Gastroesophageal sphincter (tissue), 3 donors: ENCODE data around the gene IQSEC1.

ENCODE experiments used
- CTCF ChIP-seq, 4 experiments: fragments of 200-600 bp in 2 of 4; fragments of 450-650 bp in 2 of 4; sonication (generic) in 1 of 4; IDR thresholded peaks; one replicate each; pipeline ENCODE4 v1.5.1; 2017 to 2019; ENCODE audit warnings: antibody characterized with exemption in 4 of 4, mild to moderate bottlenecking in 2 of 4, moderate library complexity in 2 of 4
- EP300 ChIP-seq: sonication (generic); formaldehyde crosslinking; IDR thresholded peaks from one replicate; pipeline ENCODE4 v1.6.1; 2017; ENCODE audit warnings: antibody characterized with exemption, mild to moderate bottlenecking

GRCh38 chr3:12957339-12957738 is 115.9 kb downstream of the IQSEC1 start:
- TF ChIP-seq CTCF (IDR thresholded peaks at IDR 0.05) (no peak), EP300 (no peak)
